BE2C (cell line): ENCODE measurements around the gene CLCN4.

Source experiments
- DNase-seq: peaks from one replicate; pipeline ENCODE4 v3.0.0-alpha.2; 2020
- H3K27me3 ChIP-seq: fragments of 250-450 bp; sonication (Bioruptor Pico); 2 replicates; pipeline ENCODE4 v1.5.1; 2020; ENCODE audit warnings: mild to moderate bottlenecking
- H3K36me3 ChIP-seq: fragments of 250-450 bp; sonication (Bioruptor Pico); 2 replicates; pipeline ENCODE4 v1.5.1; 2020; ENCODE audit warnings: mild to moderate bottlenecking
- H3K4me1 ChIP-seq: fragments of 250-450 bp; sonication (Bioruptor Pico); 2 replicates; pipeline ENCODE4 v1.5.1; 2020
- H3K4me3 ChIP-seq: 2 replicates; pipeline ENCODE4 v1.5.1; 2011; ENCODE audit warnings: low read depth, low read length
- H3K9me3 ChIP-seq: fragments of 250-450 bp; sonication (Bioruptor Pico); 2 replicates; pipeline ENCODE4 v1.5.1; 2020
- CTCF ChIP-seq: IDR thresholded peaks from 2 replicates; pipeline ENCODE4 v1.5.1; 2012; ENCODE audit warnings: mild to moderate bottlenecking, low read depth, low read length

The CLCN4 gene

DNA sequence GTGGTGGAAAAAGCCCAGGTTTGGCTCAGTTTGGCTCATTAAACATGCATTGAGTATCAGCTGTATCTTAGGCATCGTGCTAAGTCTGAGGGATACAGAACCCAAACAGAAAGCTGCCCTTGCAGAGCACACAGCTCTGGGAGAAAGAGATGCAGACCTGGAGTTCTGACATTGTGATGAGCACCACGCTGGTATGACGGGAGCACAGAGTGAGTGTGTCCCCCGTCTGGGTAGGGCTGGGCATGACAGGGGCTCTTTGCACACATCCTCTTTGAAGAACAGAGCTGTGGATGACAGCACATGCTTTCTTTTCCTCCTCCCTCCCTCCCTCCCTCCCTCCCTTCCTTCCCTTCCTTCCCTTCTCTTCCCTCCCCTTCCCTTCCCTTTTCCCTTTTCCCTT, 52.2 kb downstream of the CLCN4 start:
- H3K36me3 ChIP-seq, result no peaks in the 10 kb centered on the region
- no peaks in the 10 kb centered on the region for H3K27me3 ChIP-seq
- no peaks in the 10 kb centered on the region for H3K4me1 ChIP-seq
- no peak for DNase-seq
- TF ChIP-seq CTCF, result no peak
- no peaks in the 10 kb centered on the region for H3K9me3 ChIP-seq
- H3K4me3 ChIP-seq, result no peak overlapping the region

GRCh38 chrX:10212395-10212794, 55.6 kb downstream of the CLCN4 start:
- H3K4me1 ChIP-seq, result no peaks in the 10 kb centered on the region
- H3K27me3 ChIP-seq, result no peaks in the 10 kb centered on the region
- no peak for DNase-seq

GRCh38 chrX:10213716-10214115, 56.9 kb downstream of the CLCN4 start:
- H3K4me1 ChIP-seq, result no peaks in the 10 kb centered on the region
- no peak for TF ChIP-seq CTCF
- DNase-seq, result no peak
- H3K27me3 ChIP-seq, result no peaks in the 10 kb centered on the region
- no peaks in the 10 kb centered on the region for H3K9me3 ChIP-seq
- H3K36me3 ChIP-seq, result no peaks in the 10 kb centered on the region
- no peak overlapping the region for H3K4me3 ChIP-seq

More at GRCh38 chrX:10212395-10212794, 55.6 kb downstream of the CLCN4 start:
- no peaks in the 10 kb centered on the region for H3K36me3 ChIP-seq
- H3K9me3 ChIP-seq, result no peaks in the 10 kb centered on the region
- TF ChIP-seq CTCF, result no peak
- H3K4me3 ChIP-seq, result no peak overlapping the region

- H3K9me3 ChIP-seq, result no peaks in the 10 kb centered on the region
- no peak overlapping the region for H3K4me3 ChIP-seq
- no peaks in the 10 kb centered on the region for H3K36me3 ChIP-seq
- TF ChIP-seq CTCF, result no peak
- no peak for DNase-seq
- H3K27me3 ChIP-seq, result no peaks in the 10 kb centered on the region
- no peaks in the 10 kb centered on the region for H3K4me1 ChIP-seq
Observed at GRCh38 chrX:10216208-10216607, 59.4 kb downstream of the CLCN4 start.

DNA sequence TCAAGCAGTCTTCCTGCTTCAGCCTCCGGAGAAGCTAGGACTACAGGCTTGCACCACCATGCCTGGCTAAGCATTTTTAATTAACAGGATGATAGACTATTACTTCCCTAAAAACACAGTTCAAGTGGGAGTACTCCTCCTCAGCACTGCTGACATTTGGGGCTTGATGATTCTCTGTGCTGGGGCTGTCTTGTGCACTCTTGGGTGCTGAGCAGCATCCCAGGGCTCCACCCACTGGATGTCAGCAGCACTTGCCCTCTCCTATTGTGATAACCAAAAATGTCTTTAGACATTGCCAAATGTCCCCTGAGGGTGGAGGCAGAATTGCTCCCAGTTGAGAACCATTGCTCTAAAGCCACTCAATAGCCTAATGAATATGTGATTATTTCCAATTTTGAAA, 60.4 kb downstream of the CLCN4 start:
- H3K36me3 ChIP-seq, result no peaks in the 10 kb centered on the region
- no peaks in the 10 kb centered on the region for H3K4me1 ChIP-seq
- no peaks in the 10 kb centered on the region for H3K9me3 ChIP-seq
- H3K27me3 ChIP-seq, result no peaks in the 10 kb centered on the region
- peak; percentile 20; the same call in 1 of the 2 replicates for TF ChIP-seq CTCF
- H3K4me3 ChIP-seq, result no peak overlapping the region
- no peak for DNase-seq

GRCh38 chrX:10221651-10222050, 64.9 kb downstream of the CLCN4 start:
- Histone ChIP-seq H3K27me3 (no peaks in the 10 kb centered on the region), H3K36me3 (no peaks in the 10 kb centered on the region), H3K4me1 (no peaks in the 10 kb centered on the region), H3K9me3 (no peaks in the 10 kb centered on the region), H3K4me3 (no peak overlapping the region)
- TF ChIP-seq CTCF, result no peak
- no peak for DNase-seq
